ENCODE measurements around the gene KRT36. TPM values are rescaled to one million over a fixed set of nuclear protein-coding genes. Genes with fewer than 3 reads are reported as not detected.

The KRT36 gene
- total RNA-seq, 6 donors from 2014 or later: not detected

- no peak for DNase-seq
- H3K4me3 ChIP-seq: no peak overlapping the region
- H3K27me3 ChIP-seq: no peaks in the 10 kb centered on the region
- no peaks in the 10 kb centered on the region for H3K36me3 ChIP-seq
- H3K9me3 ChIP-seq: no peaks in the 10 kb centered on the region
- no peak for ATAC-seq (ENCODE audit: low FRiP score in 2 of 2)
- peak overlapping the region in 1 of 4 donors; percentile 5 for H3K27ac ChIP-seq
- TF ChIP-seq POLR2A (IDR thresholded peaks at IDR 0.05): no peak
- no peak for TF ChIP-seq POLR2AphosphoS5 (IDR thresholded peaks at IDR 0.05)
- TF ChIP-seq, protein P1, sequence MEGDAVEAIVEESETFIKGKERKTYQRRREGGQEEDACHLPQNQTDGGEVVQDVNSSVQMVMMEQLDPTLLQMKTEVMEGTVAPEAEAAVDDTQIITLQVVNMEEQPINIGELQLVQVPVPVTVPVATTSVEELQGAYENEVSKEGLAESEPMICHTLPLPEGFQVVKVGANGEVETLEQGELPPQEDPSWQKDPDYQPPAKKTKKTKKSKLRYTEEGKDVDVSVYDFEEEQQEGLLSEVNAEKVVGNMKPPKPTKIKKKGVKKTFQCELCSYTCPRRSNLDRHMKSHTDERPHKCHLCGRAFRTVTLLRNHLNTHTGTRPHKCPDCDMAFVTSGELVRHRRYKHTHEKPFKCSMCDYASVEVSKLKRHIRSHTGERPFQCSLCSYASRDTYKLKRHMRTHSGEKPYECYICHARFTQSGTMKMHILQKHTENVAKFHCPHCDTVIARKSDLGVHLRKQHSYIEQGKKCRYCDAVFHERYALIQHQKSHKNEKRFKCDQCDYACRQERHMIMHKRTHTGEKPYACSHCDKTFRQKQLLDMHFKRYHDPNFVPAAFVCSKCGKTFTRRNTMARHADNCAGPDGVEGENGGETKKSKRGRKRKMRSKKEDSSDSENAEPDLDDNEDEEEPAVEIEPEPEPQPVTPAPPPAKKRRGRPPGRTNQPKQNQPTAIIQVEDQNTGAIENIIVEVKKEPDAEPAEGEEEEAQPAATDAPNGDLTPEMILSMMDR (IDR thresholded peaks at IDR 0.05): no peak
- TF ChIP-seq EP300 (IDR thresholded peaks at IDR 0.05): no peak
- peaks cover 6 to 12% (median 7%) of the 10 kb centered on the region in 4 donors for H3K4me1 ChIP-seq
- 71 to 73% methylated on average over 10 of the region's 10 CpGs for WGBS, 2 donors
These were observed 585 bp upstream of the KRT36 start for GRCh38 chr17:41490000-41490990.

GRCh38 chr17:41486809-41487530 lies 2.7 kb downstream of the KRT36 start:
- TF ChIP-seq, protein P1 (IDR thresholded peaks at IDR 0.05): peak; percentile 23 to 59 (median 46)
- TF ChIP-seq EP300 (IDR thresholded peaks at IDR 0.05): no peak
- no peaks in the 10 kb centered on the region for H3K27me3 ChIP-seq
- H3K4me1 ChIP-seq: peaks cover 0 to 4% (median 0%) of the 10 kb centered on the region in 4 donors
- WGBS, 2 donors: 60 to 66% methylated on average over 18 to 28 of the region's 29 CpGs
- ATAC-seq (ENCODE audit: low FRiP score in 2 of 2) (peak in 1 of 2 donors; percentile 40), DNase-seq (peak; percentile 66 to 76)
- no peak overlapping the region for H3K27ac ChIP-seq
- H3K4me3 ChIP-seq: no peak overlapping the region
- no peaks in the 10 kb centered on the region for H3K9me3 ChIP-seq
- H3K36me3 ChIP-seq: no peaks in the 10 kb centered on the region

DNA sequence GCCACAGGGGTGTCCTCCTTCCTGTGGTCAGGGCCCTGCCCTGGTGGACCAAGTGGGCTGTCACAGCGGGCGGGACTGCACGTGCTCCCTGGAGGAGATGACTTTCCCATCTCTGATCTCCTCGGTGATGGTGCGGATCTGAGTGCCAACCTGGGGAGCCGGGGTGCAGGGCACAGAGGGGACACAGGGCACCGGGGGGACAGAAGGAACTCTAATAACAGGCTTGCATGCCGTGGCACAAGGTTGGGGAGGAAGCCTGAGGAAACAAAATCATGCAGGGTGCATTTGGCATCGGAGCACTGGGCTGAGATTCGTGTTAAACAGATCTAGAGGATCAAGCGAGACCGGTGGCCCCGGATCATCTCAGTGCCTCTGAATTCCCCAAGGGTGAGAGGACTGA lies 3.4 kb downstream of the KRT36 start:
- no peak for TF ChIP-seq POLR2A (IDR thresholded peaks at IDR 0.05)
- no peak for TF ChIP-seq EP300 (IDR thresholded peaks at IDR 0.05)
- TF ChIP-seq, protein P1 (IDR thresholded peaks at IDR 0.05): no peak
- TF ChIP-seq POLR2AphosphoS5 (IDR thresholded peaks at IDR 0.05): no peak
- H3K9me3 ChIP-seq: no peaks in the 10 kb centered on the region
- H3K36me3 ChIP-seq: no peaks in the 10 kb centered on the region
- no peak for ATAC-seq (ENCODE audit: low FRiP score in 2 of 2)
- no peaks in the 10 kb centered on the region for H3K27me3 ChIP-seq
- 89 to 90% methylated on average over 13 of the region's 13 CpGs for WGBS, 2 donors
- no peak overlapping the region for H3K4me3 ChIP-seq
- DNase-seq: no peak
- no peak overlapping the region for H3K27ac ChIP-seq
- H3K4me1 ChIP-seq: peaks cover 0 to 4% (median 0%) of the 10 kb centered on the region in 4 donors

GRCh38 chr17:41484920-41485904 lies 4.5 kb downstream of the KRT36 start:
- H3K4me3 ChIP-seq: no peak overlapping the region
- H3K9me3 ChIP-seq: no peaks in the 10 kb centered on the region
- TF ChIP-seq POLR2AphosphoS5 (IDR thresholded peaks at IDR 0.05) (no peak), POLR2A (IDR thresholded peaks at IDR 0.05) (no peak), EP300 (IDR thresholded peaks at IDR 0.05) (no peak)
- TF ChIP-seq, protein P1 (IDR thresholded peaks at IDR 0.05): no peak
- WGBS, 2 donors: 82 to 84% methylated on average over 7 to 8 of the region's 8 CpGs
- ATAC-seq (ENCODE audit: low FRiP score in 2 of 2) (no peak), DNase-seq (no peak)
- no peaks in the 10 kb centered on the region for H3K27me3 ChIP-seq
- H3K4me1 ChIP-seq: peaks cover 0 to 3% (median 0%) of the 10 kb centered on the region in 4 donors
- H3K36me3 ChIP-seq: no peaks in the 10 kb centered on the region
- H3K27ac ChIP-seq: no peak overlapping the region

Measured in upper lobe of left lung (tissue), 6 donors.